ENCODE measurements around the gene ASTN2. TPM values are rescaled to one million over a fixed set of nuclear protein-coding genes. Genes with fewer than 3 reads are reported as not detected.
A peak's percentile ranks its signal among the peaks of the same experiment; 100 is the strongest.

Gene ASTN2
- total and polyA plus RNA-seq, 9 of the 15 experiments (the other 6 are each of a cell fraction or from before 2014, with no cell fraction given) = 0.56 to 3.5 (median 1.9) TPM

DNA sequence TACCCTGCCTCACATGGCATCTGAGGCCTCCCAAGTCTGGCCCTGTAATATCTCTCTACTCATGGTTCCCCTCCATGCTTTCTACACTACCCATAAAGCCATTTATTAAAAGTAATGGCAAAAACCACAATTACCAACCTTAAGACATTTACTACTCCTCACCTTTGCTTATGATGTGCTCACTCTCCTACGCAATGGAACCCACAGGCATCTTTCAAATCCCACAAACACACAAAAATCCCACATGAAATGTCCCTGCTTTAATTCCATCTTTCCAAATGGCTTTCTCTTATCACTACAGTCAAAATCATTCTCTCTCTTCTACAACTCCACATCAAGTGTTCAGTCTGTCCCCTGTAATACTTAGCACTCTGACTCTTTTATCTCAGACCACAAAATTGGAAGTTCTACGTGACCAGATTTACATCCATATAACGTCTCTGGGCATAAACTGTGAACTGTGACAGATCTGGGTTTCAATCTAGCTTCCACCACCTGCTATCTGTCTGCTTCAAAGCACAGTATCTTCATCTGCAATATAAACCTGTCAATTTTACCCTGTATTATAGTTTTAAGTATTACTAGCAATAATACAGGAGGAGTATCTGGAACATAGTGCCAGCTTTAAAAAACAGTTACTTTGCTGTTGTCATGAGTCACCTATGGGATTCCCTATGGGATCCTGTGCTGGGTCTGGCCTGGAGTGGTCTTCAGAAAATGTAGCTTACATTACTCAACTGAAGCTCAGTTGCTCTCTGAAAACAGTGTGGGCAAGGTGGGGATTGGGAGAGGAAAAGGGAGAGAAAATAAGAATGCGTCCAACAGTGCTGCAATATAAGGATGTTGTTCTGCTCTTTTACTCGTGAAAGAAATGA, 864.8 kb downstream of the ASTN2 start:
- in situ Hi-C loops (cut with MboI) = no loop called here
- BruUV-seq (replicated peaks) = no TSS peak
- DNase-seq (ENCODE audit: extremely low read depth in 1 of 4, low spot score in 3 of 4) (no peak), FAIRE-seq (no peak), ATAC-seq (no peak)
- H3K27me3 ChIP-seq (ENCODE audit: control insufficient read depth in 2 of 2, insufficient read depth in 2 of 2, low read length in 2 of 2) = no peaks in the 10 kb centered on the region
- intact Hi-C loops (cut with micrococcal nuclease) = no loop called here
- H4K20me1 ChIP-seq (replicated peaks; ENCODE audit: control insufficient read depth, insufficient read depth, low read length) = no peaks in the 10 kb centered on the region
- POLR2A ChIA-PET = interaction anchor here (0.9 kb wide), 1 partner anchor 9 kb away, joined by 3 read pairs; no protein-coding TSS in a partner anchor
- 0 out of 2 replicates have a peak, but pooled peaks have one; percentile 40 for TF ChIP-seq ZNF584 (CRISPR knock-in tag; IDR thresholded peaks at IDR 0.05; ENCODE audit: low read depth)
- TF ChIP-seq, protein P1, sequence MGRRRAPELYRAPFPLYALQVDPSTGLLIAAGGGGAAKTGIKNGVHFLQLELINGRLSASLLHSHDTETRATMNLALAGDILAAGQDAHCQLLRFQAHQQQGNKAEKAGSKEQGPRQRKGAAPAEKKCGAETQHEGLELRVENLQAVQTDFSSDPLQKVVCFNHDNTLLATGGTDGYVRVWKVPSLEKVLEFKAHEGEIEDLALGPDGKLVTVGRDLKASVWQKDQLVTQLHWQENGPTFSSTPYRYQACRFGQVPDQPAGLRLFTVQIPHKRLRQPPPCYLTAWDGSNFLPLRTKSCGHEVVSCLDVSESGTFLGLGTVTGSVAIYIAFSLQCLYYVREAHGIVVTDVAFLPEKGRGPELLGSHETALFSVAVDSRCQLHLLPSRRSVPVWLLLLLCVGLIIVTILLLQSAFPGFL (CRISPR knock-in tag; IDR thresholded peaks at IDR 0.05) = no peak
- no peaks in the 10 kb centered on the region for H3K9me1 ChIP-seq (ENCODE audit: control insufficient read depth, insufficient read depth, low read length)
- no peak overlapping the region for H3K27ac ChIP-seq (ENCODE audit: extremely low read depth, low read depth, low read length)
- H3K4me1 ChIP-seq (replicated peaks in 1 of 2; ENCODE audit: control insufficient read depth in 2 of 2, insufficient read depth in 2 of 2, low read length in 2 of 2) = peaks cover 0 to 9% of the 10 kb centered on the region in 2 experiments; a peak in 4 of 5 replicates
- no peak overlapping the region for H2AFZ ChIP-seq (ENCODE audit: low read depth, low read length)
- CTCF ChIA-PET (ENCODE audit: low intra/inter-chr PET ratio) = no interaction called here
- no peak overlapping the region for H3K4me3 ChIP-seq
- 32% methylated on average over 4 of the region's 5 CpGs for WGBS (ENCODE audit: insufficient coverage, low coverage, missing lambda C conversion rate)
- no peak overlapping the region for H3K9ac ChIP-seq (ENCODE audit: insufficient read depth in 1 of 2, low read depth in 2 of 2, low read length in 2 of 2)
- H3K79me2 ChIP-seq (ENCODE audit: control insufficient read depth, insufficient read depth, low read length) = no peaks in the 10 kb centered on the region
- no peaks in the 10 kb centered on the region for H3K9me3 ChIP-seq (replicated peaks; ENCODE audit: control insufficient read depth, insufficient read depth, low read depth, low read length)
- H3K4me2 ChIP-seq (ENCODE audit: insufficient read depth, low read length) = no peak overlapping the region
- no peaks in the 10 kb centered on the region for H3K36me3 ChIP-seq (ENCODE audit: control insufficient read depth, insufficient read depth, low read length)

Data from K562 (cell line).